ENCODE data around the gene CDK6.

GRCh38 chr7:92648067-92648466 is 188.3 kb downstream of the CDK6 start:
- TF ChIP-seq YY1 (IDR thresholded peaks at IDR 0.05) (no peak), CTCF (IDR thresholded peaks at IDR 0.05; ENCODE audit: low read depth, low read length, missing input control) (no peak), TAF1 (conservative IDR thresholded peaks at IDR 0.05) (no peak), SP1 (IDR thresholded peaks at IDR 0.05) (no peak), FOXA1 (IDR thresholded peaks at IDR 0.05) (no peak), ATF3 (IDR thresholded peaks at IDR 0.05) (no peak), MAX (IDR thresholded peaks at IDR 0.05) (no peak), HNF4G (IDR thresholded peaks at IDR 0.05) (no peak), GABPA (IDR thresholded peaks at IDR 0.05 in 1 of 2, conservative IDR thresholded peaks at IDR 0.05 in 1 of 2) (no peak)
- TF ChIP-seq, protein P1, sequence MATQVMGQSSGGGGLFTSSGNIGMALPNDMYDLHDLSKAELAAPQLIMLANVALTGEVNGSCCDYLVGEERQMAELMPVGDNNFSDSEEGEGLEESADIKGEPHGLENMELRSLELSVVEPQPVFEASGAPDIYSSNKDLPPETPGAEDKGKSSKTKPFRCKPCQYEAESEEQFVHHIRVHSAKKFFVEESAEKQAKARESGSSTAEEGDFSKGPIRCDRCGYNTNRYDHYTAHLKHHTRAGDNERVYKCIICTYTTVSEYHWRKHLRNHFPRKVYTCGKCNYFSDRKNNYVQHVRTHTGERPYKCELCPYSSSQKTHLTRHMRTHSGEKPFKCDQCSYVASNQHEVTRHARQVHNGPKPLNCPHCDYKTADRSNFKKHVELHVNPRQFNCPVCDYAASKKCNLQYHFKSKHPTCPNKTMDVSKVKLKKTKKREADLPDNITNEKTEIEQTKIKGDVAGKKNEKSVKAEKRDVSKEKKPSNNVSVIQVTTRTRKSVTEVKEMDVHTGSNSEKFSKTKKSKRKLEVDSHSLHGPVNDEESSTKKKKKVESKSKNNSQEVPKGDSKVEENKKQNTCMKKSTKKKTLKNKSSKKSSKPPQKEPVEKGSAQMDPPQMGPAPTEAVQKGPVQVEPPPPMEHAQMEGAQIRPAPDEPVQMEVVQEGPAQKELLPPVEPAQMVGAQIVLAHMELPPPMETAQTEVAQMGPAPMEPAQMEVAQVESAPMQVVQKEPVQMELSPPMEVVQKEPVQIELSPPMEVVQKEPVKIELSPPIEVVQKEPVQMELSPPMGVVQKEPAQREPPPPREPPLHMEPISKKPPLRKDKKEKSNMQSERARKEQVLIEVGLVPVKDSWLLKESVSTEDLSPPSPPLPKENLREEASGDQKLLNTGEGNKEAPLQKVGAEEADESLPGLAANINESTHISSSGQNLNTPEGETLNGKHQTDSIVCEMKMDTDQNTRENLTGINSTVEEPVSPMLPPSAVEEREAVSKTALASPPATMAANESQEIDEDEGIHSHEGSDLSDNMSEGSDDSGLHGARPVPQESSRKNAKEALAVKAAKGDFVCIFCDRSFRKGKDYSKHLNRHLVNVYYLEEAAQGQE (IDR thresholded peaks at IDR 0.05) = no peak
- TF ChIP-seq, protein P2, sequence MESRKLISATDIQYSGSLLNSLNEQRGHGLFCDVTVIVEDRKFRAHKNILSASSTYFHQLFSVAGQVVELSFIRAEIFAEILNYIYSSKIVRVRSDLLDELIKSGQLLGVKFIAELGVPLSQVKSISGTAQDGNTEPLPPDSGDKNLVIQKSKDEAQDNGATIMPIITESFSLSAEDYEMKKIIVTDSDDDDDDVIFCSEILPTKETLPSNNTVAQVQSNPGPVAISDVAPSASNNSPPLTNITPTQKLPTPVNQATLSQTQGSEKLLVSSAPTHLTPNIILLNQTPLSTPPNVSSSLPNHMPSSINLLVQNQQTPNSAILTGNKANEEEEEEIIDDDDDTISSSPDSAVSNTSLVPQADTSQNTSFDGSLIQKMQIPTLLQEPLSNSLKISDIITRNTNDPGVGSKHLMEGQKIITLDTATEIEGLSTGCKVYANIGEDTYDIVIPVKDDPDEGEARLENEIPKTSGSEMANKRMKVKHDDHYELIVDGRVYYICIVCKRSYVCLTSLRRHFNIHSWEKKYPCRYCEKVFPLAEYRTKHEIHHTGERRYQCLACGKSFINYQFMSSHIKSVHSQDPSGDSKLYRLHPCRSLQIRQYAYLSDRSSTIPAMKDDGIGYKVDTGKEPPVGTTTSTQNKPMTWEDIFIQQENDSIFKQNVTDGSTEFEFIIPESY (IDR thresholded peaks at IDR 0.05) = no peak

Measured in liver (tissue), 3 donors.